ENCODE results near the gene PLIN3. TPM values are rescaled to one million over a fixed set of nuclear protein-coding genes. Genes with fewer than 3 reads are reported as not detected.

Gene PLIN3
- total RNA-seq (ENCODE audit: low replicate concordance): 242 and 502 TPM in 2 replicates

GRCh38 chr19:4867534-4868285 is at the start of gene PLIN3:
PLIN3 (minus strand) TSS chr19:4867667; CDS start chr19:4861394, 6,273 bp downstream.

DNA sequence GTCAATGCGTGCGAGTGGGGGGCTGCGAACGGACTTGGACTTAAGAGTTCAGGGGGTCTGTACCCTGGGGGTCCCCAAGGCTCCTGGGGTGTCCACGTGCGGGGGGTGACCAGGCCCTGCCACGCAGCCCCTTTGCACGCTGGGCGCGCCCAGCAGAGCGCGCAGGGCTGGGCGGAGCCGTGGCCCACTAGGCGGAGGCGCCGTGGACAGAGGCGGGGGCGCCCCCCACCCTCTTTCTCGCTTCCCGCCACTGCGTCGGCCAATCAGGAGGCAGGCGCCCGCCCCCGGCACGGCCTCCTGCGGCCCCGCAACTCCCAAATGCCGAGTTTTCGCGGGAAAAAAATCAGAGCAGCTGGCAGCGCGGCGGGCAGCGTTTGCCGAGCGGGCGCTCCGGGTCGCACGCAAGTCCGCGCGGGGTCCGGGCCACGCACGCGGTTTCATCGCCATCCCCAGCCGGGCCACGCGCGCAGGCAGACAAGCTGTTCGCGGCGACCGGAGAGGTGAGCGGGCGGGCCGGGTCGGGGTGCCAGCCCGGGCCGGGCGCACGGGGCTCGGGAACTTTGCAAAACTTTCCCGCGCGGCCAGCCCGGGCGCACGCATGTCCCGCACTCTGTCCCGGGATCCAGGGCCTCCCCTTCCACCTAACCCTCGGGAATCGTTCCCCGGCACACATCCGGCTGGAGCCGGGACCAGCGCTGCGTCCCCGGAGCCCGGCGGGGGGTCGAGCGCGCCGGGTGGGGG is 41.9 kb upstream of the PLIN3 start, which contains the start of gene UHRF1:
TSS of gene UHRF1 (plus strand) at position 346 of the 741 bp plus-strand sequence. CDS start 1,385 bp downstream, outside the sequence.

GRCh38 chr19:4902796-4903195 is 35.3 kb upstream of the PLIN3 start, which contains the start of gene ARRDC5:
ARRDC5 (minus strand) TSS chr19:4902896; CDS start chr19:4902825, 71 bp downstream.

GRCh38 chr19:4831304-4831978 is 36.0 kb downstream of the PLIN3 start, which contains the start of gene TICAM1:
TICAM1 (minus strand) TSS chr19:4831712; CDS start chr19:4818377, 13,335 bp downstream.

GRCh38 chr19:4791183-4792018 is 76.1 kb downstream of the PLIN3 start, which contains the start of gene FEM1A:
FEM1A (plus strand) TSS chr19:4791734; CDS start chr19:4791855, 121 bp downstream.

Other genes starting within 250 kb of the PLIN3 start
- 0.94 and 3.4 TPM in 2 replicates for gene TNFAIP8L1, start 228.2 kb downstream of the PLIN3 start, total RNA-seq (ENCODE audit: low replicate concordance)
- gene MYDGF, start 197.3 kb downstream of the PLIN3 start, total RNA-seq (ENCODE audit: low replicate concordance): 247 and 295 TPM in 2 replicates
- 9.7 and 18.1 TPM in 2 replicates for gene DPP9, start 143.8 kb downstream of the PLIN3 start, total RNA-seq (ENCODE audit: low replicate concordance)
- gene FEM1A, start 75.9 kb downstream of the PLIN3 start, total RNA-seq (ENCODE audit: low replicate concordance): 8.3 and 12.3 TPM in 2 replicates
- 0.59 and 2.3 TPM in 2 replicates for gene TICAM1, start 36.0 kb downstream of the PLIN3 start, total RNA-seq (ENCODE audit: low replicate concordance)
- 0.12 TPM in 1 of 2 replicates, not detected in the other for gene ARRDC5, start 35.2 kb upstream of the PLIN3 start, total RNA-seq (ENCODE audit: low replicate concordance)
- 11.9 and 27.5 TPM in 2 replicates for gene UHRF1, start 41.8 kb upstream of the PLIN3 start, total RNA-seq (ENCODE audit: low replicate concordance)
- gene KDM4B, start 101.4 kb upstream of the PLIN3 start, total RNA-seq (ENCODE audit: low replicate concordance): 15.2 and 22.1 TPM in 2 replicates

All from smooth muscle cell of the coronary artery (primary cell).